Osteoblast (primary cell): ENCODE data around the gene RAD51B. TPM values are rescaled to one million over a fixed set of nuclear protein-coding genes. Genes with fewer than 3 reads are reported as not detected.
A peak's percentile ranks its signal among the peaks of the same experiment; 100 is the strongest.

Experiments used
- DNase-seq: peaks from one replicate; pipeline ENCODE4 v3.0.0; 2011; ENCODE audit warnings: low spot score, mixed read lengths; ENCODE audit not compliant: insufficient read length; ENCODE audit errors: missing footprints
- H2AFZ ChIP-seq: 2 replicates; pipeline ENCODE4 v1.6.0; 2011; ENCODE audit warnings: mild to moderate bottlenecking, low read length
- H3K27ac ChIP-seq: 2 replicates; pipeline ENCODE4 v1.5.1; 2011; ENCODE audit warnings: mild to moderate bottlenecking, low read depth, low read length, moderate library complexity
- H3K27me3 ChIP-seq: 2 replicates; pipeline ENCODE4 v1.6.0; 2012; ENCODE audit warnings: mild to moderate bottlenecking, control low read depth, inconsistent platforms, low read length, moderate library complexity; ENCODE audit not compliant: insufficient read depth
- H3K36me3 ChIP-seq: 2 replicates; pipeline ENCODE4 v1.5.1; 2011; ENCODE audit warnings: mild to moderate bottlenecking, low read length, control low read depth, moderate library complexity; ENCODE audit not compliant: insufficient read depth
- H3K4me1 ChIP-seq: 2 replicates; pipeline ENCODE4 v1.5.1; 2011; ENCODE audit warnings: mild to moderate bottlenecking, low read length, control low read depth, moderate library complexity; ENCODE audit not compliant: insufficient read depth
- H3K4me2 ChIP-seq: 2 replicates; pipeline ENCODE4 v1.6.0; 2011; ENCODE audit warnings: mild to moderate bottlenecking, low read length; ENCODE audit not compliant: insufficient read depth
- H3K4me3 ChIP-seq: fragments of 200-600 bp; sonication (generic); 3 replicates; pipeline ENCODE4 v1.5.1; 2012; ENCODE audit warnings: mild to moderate bottlenecking, low read length, inconsistent platforms; ENCODE audit not compliant: insufficient read depth
- H3K79me2 ChIP-seq: 2 replicates; pipeline ENCODE4 v1.6.0; 2012; ENCODE audit warnings: mild to moderate bottlenecking, low read length, control low read depth, inconsistent platforms; ENCODE audit not compliant: insufficient read depth
- H3K9me3 ChIP-seq: 2 replicates; pipeline ENCODE4 v1.5.1; 2011; ENCODE audit warnings: low read depth, low read length, control low read depth
- H4K20me1 ChIP-seq: 2 replicates; pipeline ENCODE4 v1.6.0; 2012; ENCODE audit warnings: mild to moderate bottlenecking, low read length, control low read depth; ENCODE audit not compliant: insufficient read depth
- CTCF ChIP-seq: IDR thresholded peaks from 2 replicates; pipeline ENCODE4 v1.5.1; 2011; ENCODE audit warnings: mild to moderate bottlenecking, low read depth, low read length, moderate library complexity; ENCODE audit errors: extremely low read depth
- total RNA-seq: library from RNA; depleted of rRNA; stranded (reverse); fragments of >200 nt; gene quantifications from 2 replicates; pipeline ENCODE4 v1.2.3, GENCODE V29; 2012

The RAD51B gene
- total RNA-seq, 1 donor = 13.8 TPM

GRCh38 chr14:67944605-67945004, 125.0 kb downstream of the RAD51B start:
- Histone ChIP-seq H3K4me1 (peaks cover 36% of the 10 kb centered on the region), H3K27me3 (no peaks in the 10 kb centered on the region), H3K79me2 (no peaks in the 10 kb centered on the region), H3K4me3 (no peak overlapping the region), H3K9me3 (no peaks in the 10 kb centered on the region), H3K27ac (peak overlapping the region; percentile 37), H4K20me1 (no peaks in the 10 kb centered on the region), H3K4me2 (peak overlapping the region; percentile 9), H2AFZ (no peak overlapping the region), H3K36me3 (no peaks in the 10 kb centered on the region)
- DNase-seq = no peak
- TF ChIP-seq CTCF = no peak

GRCh38 chr14:67949771-67950170, 130.2 kb downstream of the RAD51B start:
- Histone ChIP-seq H4K20me1 (no peaks in the 10 kb centered on the region), H3K4me2 (no peak overlapping the region), H3K9me3 (peaks cover 2% of the 10 kb centered on the region), H3K27ac (no peak overlapping the region), H3K79me2 (no peaks in the 10 kb centered on the region), H3K4me1 (peaks cover 4% of the 10 kb centered on the region), H3K27me3 (no peaks in the 10 kb centered on the region), H2AFZ (no peak overlapping the region), H3K36me3 (no peaks in the 10 kb centered on the region), H3K4me3 (no peak overlapping the region)
- no peak for TF ChIP-seq CTCF
- DNase-seq = no peak

- Histone ChIP-seq H3K27ac (no peak overlapping the region), H3K79me2 (no peaks in the 10 kb centered on the region)
- no peak for DNase-seq
These were observed 130.8 kb downstream of the RAD51B start for GRCh38 chr14:67950386-67950785.

GRCh38 chr14:67951529-67952135, 132.1 kb downstream of the RAD51B start:
- no peaks in the 10 kb centered on the region for H3K79me2 ChIP-seq
- DNase-seq = no peak
- TF ChIP-seq CTCF = no peak
- H4K20me1 ChIP-seq = no peaks in the 10 kb centered on the region
- peaks cover 2% of the 10 kb centered on the region for H3K9me3 ChIP-seq
- H2AFZ ChIP-seq = no peak overlapping the region
- no peak overlapping the region for H3K27ac ChIP-seq
- no peaks in the 10 kb centered on the region for H3K27me3 ChIP-seq
- H3K36me3 ChIP-seq = no peaks in the 10 kb centered on the region
- no peak overlapping the region for H3K4me2 ChIP-seq
- H3K4me1 ChIP-seq = no peaks in the 10 kb centered on the region
- H3K4me3 ChIP-seq = no peak overlapping the region

More at GRCh38 chr14:67950386-67950785, 130.8 kb downstream of the RAD51B start:
- TF ChIP-seq CTCF = no peak
- Histone ChIP-seq H3K27me3 (no peaks in the 10 kb centered on the region), H3K4me2 (no peak overlapping the region), H3K4me3 (no peak overlapping the region), H3K4me1 (no peaks in the 10 kb centered on the region), H2AFZ (no peak overlapping the region), H4K20me1 (no peaks in the 10 kb centered on the region), H3K9me3 (peaks cover 2% of the 10 kb centered on the region), H3K36me3 (no peaks in the 10 kb centered on the region)
